HG03439 (cell line): ENCODE measurements around the gene WDR86.
A peak's percentile ranks its signal among the peaks of the same experiment; 100 is the strongest.

Source experiments
- ATAC-seq: cut with Tn5 transposase; IDR thresholded peaks from one replicate; pipeline ENCODE4 v1.9.1; 2021; ENCODE audit warnings: mild to moderate bottlenecking, moderate library complexity; ENCODE audit not compliant: unreplicated experiment

WDR86 gene

GRCh38 chr7:151440799-151441445, 31.1 kb upstream of the WDR86 start:
- ATAC-seq = no peak

GRCh38 chr7:151439855-151440798, 30.3 kb upstream of the WDR86 start, which contains the start of gene CRYGN:
Gene CRYGN, minus strand, starts transcription at chr7:151440141. Its CDS starts 224 bp downstream, at chr7:151439917.
- no peak for ATAC-seq

- no peak for ATAC-seq
Measured at GRCh38 chr7:151438864-151439601, 29.2 kb upstream of the WDR86 start.

DNA sequence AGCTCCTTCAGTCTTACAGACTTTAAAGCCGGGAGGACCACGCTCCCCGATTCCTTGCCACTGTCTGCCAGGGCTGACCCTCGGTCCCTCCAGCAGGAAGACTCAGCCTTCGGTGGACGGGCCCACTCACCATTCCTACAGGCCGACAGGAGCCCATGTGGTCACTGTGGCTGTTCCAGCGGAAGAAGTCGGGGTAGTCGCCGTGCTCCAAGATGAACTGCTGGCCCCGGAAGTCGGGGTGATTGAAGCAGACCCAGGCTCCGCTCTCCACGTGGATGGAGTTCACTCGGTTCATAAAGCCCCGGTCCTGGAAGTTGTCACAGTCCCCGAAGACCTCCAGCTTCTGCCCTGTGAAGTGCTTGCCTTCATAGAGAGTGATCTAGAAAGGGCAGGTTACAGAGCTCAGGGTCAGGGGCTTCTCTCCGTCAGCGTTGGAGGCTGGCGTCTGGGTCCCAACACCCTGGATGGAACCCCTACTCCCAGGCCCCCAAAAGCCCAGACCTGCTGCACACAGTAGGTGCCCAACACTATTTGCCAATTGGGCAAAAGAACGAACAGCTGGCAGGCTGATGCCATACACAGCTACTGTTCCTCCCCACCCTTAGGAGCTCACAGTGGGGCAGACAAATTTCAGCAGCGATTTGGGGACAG, 28.2 kb upstream of the WDR86 start:
- ATAC-seq = no peak

- no peak for ATAC-seq
Measured at GRCh38 chr7:151437159-151437553, 27.3 kb upstream of the WDR86 start.

GRCh38 chr7:151436446-151437158, 26.8 kb upstream of the WDR86 start:
- ATAC-seq = no peak

DNA sequence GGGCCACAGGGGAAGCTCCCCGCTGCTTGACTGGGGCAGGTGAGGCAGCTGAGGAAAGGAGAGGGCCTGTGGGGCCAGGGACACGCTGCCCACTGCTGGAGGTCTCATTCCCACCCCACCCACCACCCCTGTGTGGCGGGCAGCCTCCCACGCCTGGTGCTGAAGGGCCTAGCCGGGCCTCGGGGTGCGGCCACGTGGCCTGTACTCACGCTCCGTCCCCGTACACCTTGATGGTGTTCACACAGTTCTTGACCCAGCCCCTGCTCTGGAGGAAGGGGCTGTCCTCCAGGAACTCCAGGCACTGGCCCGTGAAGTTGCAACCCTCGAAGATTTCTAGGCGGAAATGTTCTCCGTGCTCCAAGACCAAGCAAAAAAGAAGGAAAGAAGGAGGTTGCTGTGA, 26.1 kb upstream of the WDR86 start:
- ATAC-seq = no peak

DNA sequence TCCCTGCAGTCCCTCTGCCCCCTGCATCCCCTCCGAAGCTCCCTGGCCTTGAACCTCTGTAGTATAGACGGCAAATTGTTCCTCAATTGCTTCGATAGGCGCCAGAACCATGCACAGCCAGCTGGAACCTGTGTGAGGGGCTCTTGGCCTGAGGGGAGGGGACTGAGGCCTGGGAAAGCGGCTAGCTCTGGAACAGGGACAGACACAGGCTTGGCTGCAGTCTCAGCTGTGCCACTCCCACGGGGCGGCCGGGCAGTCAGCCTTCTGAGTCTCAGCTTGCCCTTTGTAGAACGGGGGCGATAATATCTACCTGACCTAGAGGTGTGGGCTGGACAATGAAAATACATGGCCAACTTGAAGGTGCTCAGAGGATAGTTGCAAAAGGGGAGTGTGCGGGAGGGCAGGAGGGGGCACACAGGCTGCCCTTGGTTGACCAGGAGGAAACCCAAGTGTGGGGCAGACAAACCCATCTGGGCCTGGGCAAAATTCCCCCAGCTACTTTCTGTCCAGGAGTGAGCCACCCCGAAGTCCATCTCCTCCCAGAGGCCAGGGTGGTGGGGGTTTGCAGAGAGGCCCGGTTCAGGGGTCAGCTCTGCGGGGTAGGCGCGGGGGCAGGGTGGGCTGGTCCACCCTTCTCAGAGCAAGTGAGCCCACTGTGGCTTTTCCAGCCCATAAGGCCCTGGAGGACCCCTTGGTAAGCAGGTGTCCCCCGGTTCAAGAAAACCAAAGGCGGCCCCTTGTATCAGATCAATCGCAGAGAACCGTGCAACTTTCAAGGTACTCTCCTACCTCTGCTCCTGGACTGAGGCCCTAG, 25.5 kb upstream of the WDR86 start:
- no peak for ATAC-seq

DNA sequence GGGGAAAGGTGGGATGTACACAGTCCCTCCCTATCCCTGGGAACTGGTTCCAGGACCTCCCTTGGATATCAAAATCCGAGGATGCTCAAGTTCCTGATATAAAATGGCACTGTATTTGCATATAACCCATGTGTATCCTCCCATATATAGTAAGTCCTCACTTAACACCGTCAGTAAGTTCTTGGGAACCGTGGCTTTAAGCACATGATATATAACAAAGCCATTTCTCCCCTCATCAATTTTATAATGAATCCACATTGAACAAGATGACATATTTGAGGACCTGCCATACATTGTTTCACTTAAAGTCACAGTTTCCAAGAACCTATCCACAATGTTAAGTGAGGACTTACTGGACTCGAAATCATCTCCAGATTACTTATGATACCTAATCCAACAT, 24.7 kb upstream of the WDR86 start:
- no peak for ATAC-seq

DNA sequence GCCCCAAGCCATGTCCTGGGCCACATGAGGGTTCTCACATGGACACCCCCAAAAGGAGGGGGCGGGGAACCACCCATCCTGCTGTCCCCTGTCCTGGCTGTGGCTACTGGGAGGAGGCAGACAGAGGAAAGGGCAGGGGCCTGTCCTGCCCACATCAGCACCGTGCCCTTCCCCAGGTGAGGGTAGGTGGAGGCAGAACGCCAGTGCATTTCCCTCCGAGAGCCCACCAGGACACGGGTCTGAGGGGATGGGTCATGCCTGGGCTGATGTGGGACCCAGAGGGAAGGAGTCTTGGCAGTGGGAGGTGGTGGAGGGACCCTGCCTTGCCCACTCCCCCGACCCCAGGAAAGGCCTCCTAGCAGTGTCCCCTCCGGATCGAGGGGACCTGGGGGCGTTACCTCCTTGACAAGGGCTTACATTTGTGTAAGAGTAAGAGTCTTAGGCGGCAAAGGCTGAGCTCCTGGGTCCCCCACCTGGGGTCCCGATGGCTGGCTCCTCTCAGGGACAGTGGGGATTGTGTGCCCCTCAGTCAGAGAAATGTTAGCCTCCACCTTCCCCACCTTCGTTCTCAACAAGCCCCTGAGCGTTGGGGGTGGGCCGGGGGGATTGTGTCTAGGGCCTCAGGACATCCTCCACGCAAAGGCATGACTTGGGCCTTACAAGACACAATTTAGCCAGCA, 24.0 kb upstream of the WDR86 start:
- ATAC-seq = no peak

GRCh38 chr7:151432658-151433521, 23.1 kb upstream of the WDR86 start:
- peak; percentile 69 for ATAC-seq

- no peak for ATAC-seq
Measured at GRCh38 chr7:151431768-151432311, 22.0 kb upstream of the WDR86 start.

- no peak for ATAC-seq
Measured at GRCh38 chr7:151431281-151431767, 21.5 kb upstream of the WDR86 start.

DNA sequence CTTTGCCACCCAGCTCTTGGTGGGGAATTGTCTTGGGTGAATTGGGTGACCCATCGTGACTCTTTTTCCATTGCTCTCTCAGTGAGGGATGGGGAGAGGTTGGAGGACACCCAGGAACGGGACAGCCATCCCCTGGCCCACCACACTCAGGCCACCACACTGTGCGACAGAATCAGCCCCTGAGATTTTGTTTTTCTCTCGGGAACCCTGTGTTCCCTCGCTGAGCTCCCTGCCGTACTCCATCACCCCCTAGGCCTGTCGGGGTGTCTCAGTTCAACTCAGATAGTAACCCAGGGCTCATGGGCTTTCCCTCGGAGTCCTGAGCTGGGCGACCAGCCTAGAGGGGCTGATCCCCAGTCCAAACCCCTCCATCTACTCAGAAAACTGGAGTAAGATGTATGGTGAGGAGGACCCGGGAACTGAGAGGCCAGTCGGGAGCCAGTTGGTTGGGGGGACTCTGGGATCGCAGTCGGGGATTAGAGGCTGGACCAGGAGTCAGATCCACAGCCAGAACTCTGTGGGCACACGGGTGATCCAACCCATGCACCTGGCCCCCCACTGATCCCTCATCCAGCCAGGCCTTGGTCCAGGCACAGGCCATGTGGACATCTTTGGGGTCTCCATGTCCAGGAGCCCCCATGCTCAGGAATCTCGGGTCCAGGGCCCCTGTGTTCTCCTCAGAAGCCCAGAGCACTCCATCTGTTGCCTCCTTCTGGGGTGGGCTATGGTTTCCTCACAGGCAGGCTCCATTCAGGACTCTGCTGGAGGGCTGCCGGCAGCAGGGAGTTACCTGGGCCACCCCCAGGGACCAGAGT, 20.8 kb upstream of the WDR86 start:
- no peak for ATAC-seq

GRCh38 chr7:151429560-151430331, 19.9 kb upstream of the WDR86 start:
- no peak for ATAC-seq

- no peak for ATAC-seq
Measured at GRCh38 chr7:151429237-151429559, 19.4 kb upstream of the WDR86 start.
